K562 (cell line): ENCODE data around the gene RBPJL. TPM values are rescaled to one million over a fixed set of nuclear protein-coding genes. Genes with fewer than 3 reads are reported as not detected.

Experiments
- ATAC-seq: fragments of 200-7000 bp; cut with Tn5 transposase; 3 replicates; pipeline ENCODE4 v1.9.1; 2020; ENCODE audit warnings: moderate library complexity
- BruUV-seq: library from RNA; stranded (reverse); fragments of 400-500 nt; replicated peaks from 2 replicates; lab custom pipeline; 2021; lab: Mats Ljungman, UMichigan
- CTCF ChIA-PET: fragments of 300-600 bp; formaldehyde crosslinking; extraction: SDS; loops from one replicate; lab custom pipeline; 2021; ENCODE audit warnings: low intra/inter-chr PET ratio; lab: Yijun Ruan, JAX
- POLR2A ChIA-PET: fragments of 300-600, 350-650 bp; sonication (Branson Sonifier 250); formaldehyde crosslinking; extraction: SDS; loops from one replicate; lab custom pipeline; 2021; ENCODE audit warnings: antibody characterized with exemption, inconsistent platforms; lab: Yijun Ruan, JAX
- DNase-seq, 4 experiments: peaks; one replicate each; pipeline versions ENCODE4 v3.0.0 to v3.0.0-alpha.2; 2011 to 2018; ENCODE audit warnings: low spot score in 3 of 4, mixed read lengths in 3 of 4; ENCODE audit errors: extremely low read depth in 1 of 4
- FAIRE-seq: peaks from 2 replicates; lab custom pipeline; 2011; peaks lifted over from hg19 to GRCh38; lab: Jason Lieb, UNC
- H2AFZ ChIP-seq: 2 replicates; pipeline ENCODE4 v1.6.0; 2011; ENCODE audit warnings: low read depth, low read length, control low read depth, inconsistent platforms
- H3K27ac ChIP-seq: fragments of 200-600 bp; 3 replicates; pipeline ENCODE4 v1.8.0; 2011; ENCODE audit warnings: low read depth, mild to moderate bottlenecking, control low read depth, inconsistent platforms, low read length, moderate library complexity, mixed read lengths; ENCODE audit errors: extremely low read depth
- H3K27me3 ChIP-seq, 2 experiments: fragments of 300-600 bp in 1 of 2; 2 replicates in 1 of 2; 3 replicates in 1 of 2; pipeline versions ENCODE4 v1.6.0 to v1.8.0; 2011; ENCODE audit warnings: inconsistent platforms in 2 of 2, low read length in 2 of 2, mild to moderate bottlenecking in 1 of 2, mixed read lengths in 1 of 2, moderate library complexity in 1 of 2; ENCODE audit not compliant: control insufficient read depth in 2 of 2, insufficient read depth in 2 of 2
- H3K36me3 ChIP-seq: fragments of 300-600 bp; 3 replicates; pipeline ENCODE4 v1.8.0; 2011; ENCODE audit warnings: mild to moderate bottlenecking, low read length, inconsistent platforms; ENCODE audit not compliant: control insufficient read depth, insufficient read depth
- H3K4me1 ChIP-seq, 2 experiments: fragments of 200-600 bp in 1 of 2; replicated peaks in 1 of 2; 2 replicates in 1 of 2; 3 replicates in 1 of 2; pipeline versions ENCODE4 v1.5.1 to v1.8.0; 2011; ENCODE audit warnings: inconsistent platforms in 2 of 2, low read length in 2 of 2, mild to moderate bottlenecking in 1 of 2, mixed read lengths in 1 of 2, moderate library complexity in 1 of 2; ENCODE audit not compliant: control insufficient read depth in 2 of 2, insufficient read depth in 2 of 2
- H3K4me2 ChIP-seq: 2 replicates; pipeline ENCODE4 v1.6.1; 2011; ENCODE audit warnings: low read length, control low read depth, inconsistent platforms, mixed read lengths; ENCODE audit not compliant: insufficient read depth
- H3K4me3 ChIP-seq: fragments of 200-600 bp; sonication (generic), shearing (Covaris generic); 2 replicates; pipeline ENCODE4 v1.5.1; 2016; ENCODE audit warnings: control low read depth, inconsistent platforms
- H3K79me2 ChIP-seq: fragments of 200-600 bp; 3 replicates; pipeline ENCODE4 v1.8.0; 2011; ENCODE audit warnings: low read length, inconsistent platforms; ENCODE audit not compliant: control insufficient read depth, insufficient read depth
- H3K9ac ChIP-seq, 2 experiments: 2 replicates each; pipeline versions ENCODE4 v1.6.0 to v1.6.1; 2011; ENCODE audit warnings: low read depth in 2 of 2, low read length in 2 of 2, control low read depth in 1 of 2, inconsistent platforms in 1 of 2, mild to moderate bottlenecking in 1 of 2, mixed read lengths in 1 of 2; ENCODE audit not compliant: insufficient read depth in 1 of 2
- H3K9me1 ChIP-seq: one replicate; pipeline ENCODE4 v1.6.0; 2011; ENCODE audit warnings: inconsistent platforms, mild to moderate bottlenecking, low read length, moderate library complexity; ENCODE audit not compliant: control insufficient read depth, insufficient read depth
- H3K9me3 ChIP-seq: replicated peaks from 2 replicates; pipeline ENCODE4 v1.5.1; 2011; ENCODE audit warnings: low read depth, low read length, inconsistent platforms; ENCODE audit not compliant: control insufficient read depth, insufficient read depth
- H4K20me1 ChIP-seq: replicated peaks from 2 replicates; pipeline ENCODE4 v1.6.1; 2011; ENCODE audit warnings: low read length, inconsistent platforms, mixed read lengths; ENCODE audit not compliant: control insufficient read depth, insufficient read depth
- BRD9 ChIP-seq: fragments of 450-650 bp; IDR thresholded peaks from 2 replicates; pipeline ENCODE4 v1.6.1; 2018; ENCODE audit warnings: low read depth; ENCODE audit not compliant: partially characterized antibody
- CBFA2T3 ChIP-seq: fragments of 450-650 bp; IDR thresholded peaks from 2 replicates; pipeline ENCODE4 v1.6.1; 2017
- CHD4 ChIP-seq: fragments of 200-600 bp; sonication (generic); IDR thresholded peaks from 3 replicates; pipeline ENCODE4 v1.6.1; 2012; ENCODE audit warnings: low read depth, mild to moderate bottlenecking, mixed read lengths, low read length, inconsistent platforms; ENCODE audit not compliant: insufficient read depth, insufficient replicate concordance, poor library complexity, severe bottlenecking
- CREM ChIP-seq: IDR thresholded peaks from 2 replicates; pipeline ENCODE4 v1.6.1; 2014; ENCODE audit warnings: antibody characterized with exemption, low read depth
- ETV5 ChIP-seq: sonication (generic); formaldehyde crosslinking; IDR thresholded peaks from 2 replicates; pipeline ENCODE4 v1.4.0; 2020; ENCODE audit warnings: low read depth, mild to moderate bottlenecking, missing genetic modification reagents
- KDM1A ChIP-seq, 2 experiments: fragments of 450-650 bp; IDR thresholded peaks; 2 replicates each; pipeline ENCODE4 v1.6.1; 2016; ENCODE audit warnings: mild to moderate bottlenecking in 2 of 2
- MYBL2 ChIP-seq, 2 experiments: fragments of 450-650 bp in 1 of 2; sonication (generic) in 1 of 2; formaldehyde crosslinking in 1 of 2; IDR thresholded peaks; 2 replicates each; pipeline versions ENCODE4 v1.6.1 to v1.8.1; 2017 to 2022; ENCODE audit warnings: borderline replicate concordance in 1 of 2, inconsistent platforms in 1 of 2, low read depth in 1 of 2, mild to moderate bottlenecking in 1 of 2, missing genetic modification reagents in 1 of 2, moderate library complexity in 1 of 2
- NFIC ChIP-seq: fragments of 450-650 bp; IDR thresholded peaks from 2 replicates; pipeline ENCODE4 v1.6.1; 2017; ENCODE audit warnings: mild to moderate bottlenecking, inconsistent platforms
- NRF1 ChIP-seq, 2 experiments: fragments of 450-650 bp; IDR thresholded peaks in 1 of 2; conservative IDR thresholded peaks in 1 of 2; 2 replicates each; pipeline ENCODE4 v1.6.1; 2014; ENCODE audit warnings: mild to moderate bottlenecking in 2 of 2
- PRMT5 ChIP-seq: sonication (generic); formaldehyde crosslinking; IDR thresholded peaks from 2 replicates; pipeline ENCODE4 v1.5.0; 2020; ENCODE audit warnings: missing genetic modification reagents
- RNF2 ChIP-seq: sonication (generic); IDR thresholded peaks from 2 replicates; pipeline ENCODE4 v1.6.1; 2016
- STAG1 ChIP-seq: sonication (generic); formaldehyde crosslinking; IDR thresholded peaks from 2 replicates; pipeline ENCODE4 v1.5.0; 2020; ENCODE audit warnings: missing genetic modification reagents, borderline replicate concordance
- ZNF12 ChIP-seq: sonication (generic); formaldehyde crosslinking; IDR thresholded peaks from 2 replicates; pipeline ENCODE4 v1.4.0; 2020; ENCODE audit warnings: mild to moderate bottlenecking, missing genetic modification reagents
- WGBS: fragments of 100-300 bp; shearing (Covaris generic); methylation state at CpG from one replicate; pipeline ENCODE4 v1.1.6; 2016; ENCODE audit warnings: low coverage, mixed read lengths; ENCODE audit not compliant: insufficient coverage; ENCODE audit errors: missing lambda C conversion rate; 5-methylcytosine and 5-hydroxymethylcytosine counted together
- in situ Hi-C: fragments of 300-500 bp; cut with MboI; formaldehyde crosslinking; loops from 4 replicates; pipeline ENCODE4 v1.15.0; 2018; ENCODE audit warnings: inconsistent platforms, mixed read lengths
- intact Hi-C: fragments of 100-400 bp; cut with micrococcal nuclease; formaldehyde crosslinking; loops from 2 replicates; pipeline ENCODE4 v1.14.2; 2022
- polyA plus RNA-seq, 8 experiments: library from polyadenylated mRNA; depleted of rRNA in 4 of 8; stranded (reverse) in 5 of 8; unstranded in 3 of 8; fragments of >200 nt; fragmentation: Nextera tagmentation in 2 of 8; fragmentation: Illumina TruSeq in 1 of 8; extraction: Ambion mirVana in 2 of 8; extraction: Trizol in 1 of 8; gene quantifications; 2 replicates each; pipeline versions ENCODE4 v1.2.1 to v1.2.3, GENCODE V29; 2011 to 2014; ENCODE audit warnings: inconsistent platforms in 1 of 8, missing spikeins in 1 of 8
- total RNA-seq, 7 experiments: library from RNA; depleted of rRNA in 6 of 7; stranded (reverse); fragments of >200 nt in 6 of 7; fragmentation: Illumina TruSeq in 2 of 7; extraction: Trizol in 2 of 7; gene quantifications; 2 replicates each; pipeline versions ENCODE4 v1.2.1 to v1.2.3, GENCODE V29; 2011 to 2021; ENCODE audit warnings: low replicate concordance in 1 of 7
- TF ChIP-seq, protein P1 (sequence below): sonication (generic); formaldehyde crosslinking; IDR thresholded peaks from 2 replicates; pipeline ENCODE4 v1.8.0; 2022; ENCODE audit warnings: mild to moderate bottlenecking, missing genetic modification reagents
- TF ChIP-seq, protein P2 (sequence below): sonication (generic); formaldehyde crosslinking; IDR thresholded peaks from 2 replicates; pipeline ENCODE4 v1.8.0; 2022; ENCODE audit warnings: missing genetic modification reagents, mild to moderate bottlenecking, borderline replicate concordance

Gene RBPJL
- total and polyA plus RNA-seq, 9 of the 15 experiments (the other 6 are each of a cell fraction or from before 2014, with no cell fraction given), result not detected

DNA sequence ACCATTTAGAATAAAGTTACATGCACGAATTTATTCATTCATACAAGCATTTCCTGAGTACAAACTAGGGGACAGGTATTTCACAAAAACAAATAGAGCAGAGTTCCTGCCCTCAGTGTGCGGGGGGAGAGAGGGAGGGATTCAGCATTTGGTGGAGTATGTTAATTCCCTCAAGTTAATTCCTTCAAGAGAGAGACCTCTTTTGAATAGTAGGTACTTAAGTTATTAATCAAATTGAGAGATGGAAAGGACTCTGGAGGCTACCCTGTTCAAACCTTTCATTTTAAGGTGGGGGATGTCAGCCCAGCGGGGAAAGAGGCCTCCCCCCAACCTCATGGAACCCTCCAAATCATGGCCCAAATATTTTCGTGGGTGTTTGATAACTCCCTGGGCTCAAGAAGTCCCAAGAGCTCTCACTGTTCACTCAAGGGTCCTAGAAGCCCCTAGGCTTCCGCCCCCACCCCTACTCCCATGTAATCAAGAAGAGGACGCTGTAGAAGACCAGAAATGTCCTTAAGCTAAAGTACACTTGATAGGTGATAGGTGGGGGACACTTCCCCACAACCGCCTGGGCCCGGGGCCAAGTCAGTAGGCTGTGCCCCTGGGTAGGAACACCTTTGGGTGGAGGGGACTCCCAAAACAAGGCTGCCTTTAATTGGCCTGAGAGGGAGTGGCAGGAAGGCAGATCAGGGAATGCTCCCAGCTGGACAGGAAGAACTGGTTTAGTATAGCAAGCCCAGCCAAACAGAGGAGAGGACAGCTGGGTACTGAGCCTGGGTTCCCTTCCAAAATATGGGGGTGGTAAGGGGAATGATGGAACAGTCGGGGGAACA lies 38.7 kb downstream of the RBPJL start (continued):
- no peak for TF ChIP-seq PRMT5 (CRISPR knock-in tag)
- TF ChIP-seq KDM1A (IDR thresholded peaks at IDR 0.05), result no peak
- TF ChIP-seq NFIC, result no peak

DNA sequence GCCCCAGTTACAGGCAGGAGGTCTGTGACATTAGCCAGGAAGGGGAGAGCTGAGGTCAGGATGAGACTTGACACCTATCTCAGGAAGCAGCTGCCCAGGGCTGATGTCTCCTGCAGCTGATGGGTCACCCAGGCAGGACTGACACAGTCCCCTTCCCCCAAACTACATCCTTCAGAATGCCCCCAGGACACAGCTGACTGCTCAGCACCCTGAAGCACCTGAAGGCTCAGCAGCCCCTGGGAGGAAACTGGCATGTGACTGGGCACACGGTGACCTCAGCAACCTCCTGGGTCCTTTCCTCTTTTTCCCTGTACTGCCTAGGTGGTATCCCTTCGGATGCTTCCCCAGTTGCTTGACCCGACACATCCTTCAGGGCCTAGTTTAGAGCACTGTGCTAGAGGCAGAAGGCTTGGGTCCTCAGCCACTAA lies 39.7 kb downstream of the RBPJL start:
- H3K4me1 ChIP-seq, result peaks cover 45 to 60% of the 10 kb centered on the region in 2 experiments
- ATAC-seq (no peak), FAIRE-seq (no peak), DNase-seq (peak in 2 of 4 experiments; percentile 32 to 37)
- no peak overlapping the region for H3K4me2 ChIP-seq
- BruUV-seq, result no TSS peak
- peaks cover 15% of the 10 kb centered on the region; the same call in 2 of the 3 replicates for H3K79me2 ChIP-seq
- peaks cover 7% of the 10 kb centered on the region; the same call in 1 of the 2 replicates for H4K20me1 ChIP-seq
- 57% methylated on average over 3 of the region's 3 CpGs for WGBS
- in situ Hi-C loops (no loop called here), intact Hi-C loops (no loop called here)
- POLR2A ChIA-PET, result interaction anchor here (0.6 to 2.3 kb wide), 7 partner anchors 10 to 1343 kb away, joined by 3 to 32 read pairs (median 4); partner anchors contain the start of genes SYS1 and TP53RK
- peak overlapping the region in 1 of 2 experiments; percentile 60; a peak in 1 of 4 replicates for H3K9ac ChIP-seq
- H3K4me3 ChIP-seq, result no peak overlapping the region
- H3K27me3 ChIP-seq, result no peaks in the 10 kb centered on the region
- no peak overlapping the region for H3K27ac ChIP-seq
- no peaks in the 10 kb centered on the region for H3K9me3 ChIP-seq
- no peaks in the 10 kb centered on the region for H3K9me1 ChIP-seq
- H3K36me3 ChIP-seq, result no peaks in the 10 kb centered on the region; the same call in 2 of the 3 replicates
- H2AFZ ChIP-seq, result no peak overlapping the region
- CTCF ChIA-PET, result no interaction called here
- TF ChIP-seq, protein P1, sequence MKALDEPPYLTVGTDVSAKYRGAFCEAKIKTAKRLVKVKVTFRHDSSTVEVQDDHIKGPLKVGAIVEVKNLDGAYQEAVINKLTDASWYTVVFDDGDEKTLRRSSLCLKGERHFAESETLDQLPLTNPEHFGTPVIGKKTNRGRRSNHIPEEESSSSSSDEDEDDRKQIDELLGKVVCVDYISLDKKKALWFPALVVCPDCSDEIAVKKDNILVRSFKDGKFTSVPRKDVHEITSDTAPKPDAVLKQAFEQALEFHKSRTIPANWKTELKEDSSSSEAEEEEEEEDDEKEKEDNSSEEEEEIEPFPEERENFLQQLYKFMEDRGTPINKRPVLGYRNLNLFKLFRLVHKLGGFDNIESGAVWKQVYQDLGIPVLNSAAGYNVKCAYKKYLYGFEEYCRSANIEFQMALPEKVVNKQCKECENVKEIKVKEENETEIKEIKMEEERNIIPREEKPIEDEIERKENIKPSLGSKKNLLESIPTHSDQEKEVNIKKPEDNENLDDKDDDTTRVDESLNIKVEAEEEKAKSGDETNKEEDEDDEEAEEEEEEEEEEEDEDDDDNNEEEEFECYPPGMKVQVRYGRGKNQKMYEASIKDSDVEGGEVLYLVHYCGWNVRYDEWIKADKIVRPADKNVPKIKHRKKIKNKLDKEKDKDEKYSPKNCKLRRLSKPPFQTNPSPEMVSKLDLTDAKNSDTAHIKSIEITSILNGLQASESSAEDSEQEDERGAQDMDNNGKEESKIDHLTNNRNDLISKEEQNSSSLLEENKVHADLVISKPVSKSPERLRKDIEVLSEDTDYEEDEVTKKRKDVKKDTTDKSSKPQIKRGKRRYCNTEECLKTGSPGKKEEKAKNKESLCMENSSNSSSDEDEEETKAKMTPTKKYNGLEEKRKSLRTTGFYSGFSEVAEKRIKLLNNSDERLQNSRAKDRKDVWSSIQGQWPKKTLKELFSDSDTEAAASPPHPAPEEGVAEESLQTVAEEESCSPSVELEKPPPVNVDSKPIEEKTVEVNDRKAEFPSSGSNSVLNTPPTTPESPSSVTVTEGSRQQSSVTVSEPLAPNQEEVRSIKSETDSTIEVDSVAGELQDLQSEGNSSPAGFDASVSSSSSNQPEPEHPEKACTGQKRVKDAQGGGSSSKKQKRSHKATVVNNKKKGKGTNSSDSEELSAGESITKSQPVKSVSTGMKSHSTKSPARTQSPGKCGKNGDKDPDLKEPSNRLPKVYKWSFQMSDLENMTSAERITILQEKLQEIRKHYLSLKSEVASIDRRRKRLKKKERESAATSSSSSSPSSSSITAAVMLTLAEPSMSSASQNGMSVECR, result no peak
- TF ChIP-seq MYBL2 (IDR thresholded peaks at IDR 0.05; ENCODE audit: low read depth), result no peak
- no peak for TF ChIP-seq MYBL2 (CRISPR knock-in tag; IDR thresholded peaks at IDR 0.05; ENCODE audit: borderline replicate concordance)
- no peak for TF ChIP-seq CHD4
- no peak for TF ChIP-seq STAG1
- no peak for TF ChIP-seq ZNF12 (CRISPR knock-in tag)
- TF ChIP-seq, protein P2, sequence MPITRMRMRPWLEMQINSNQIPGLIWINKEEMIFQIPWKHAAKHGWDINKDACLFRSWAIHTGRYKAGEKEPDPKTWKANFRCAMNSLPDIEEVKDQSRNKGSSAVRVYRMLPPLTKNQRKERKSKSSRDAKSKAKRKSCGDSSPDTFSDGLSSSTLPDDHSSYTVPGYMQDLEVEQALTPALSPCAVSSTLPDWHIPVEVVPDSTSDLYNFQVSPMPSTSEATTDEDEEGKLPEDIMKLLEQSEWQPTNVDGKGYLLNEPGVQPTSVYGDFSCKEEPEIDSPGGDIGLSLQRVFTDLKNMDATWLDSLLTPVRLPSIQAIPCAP (CRISPR knock-in tag), result no peak
- 0 out of 2 replicates have a peak, but pooled peaks have one; percentile 42 for TF ChIP-seq ETV5 (CRISPR knock-in tag)
- no peak for TF ChIP-seq BRD9
- peak; percentile 8; the same call in 1 of the 2 replicates for TF ChIP-seq CREM
- TF ChIP-seq NRF1 (conservative IDR thresholded peaks at IDR 0.05 in 1 of 2, IDR thresholded peaks at IDR 0.05 in 1 of 2), result no peak
- TF ChIP-seq RNF2, result no peak
- peak; percentile 67 for TF ChIP-seq CBFA2T3
